ENCODE results near the gene MAGI2.

- TF ChIP-seq ZNF780A (CRISPR knock-in tag; IDR thresholded peaks at IDR 0.05) (no peak), MAX (IDR thresholded peaks at IDR 0.05) (no peak), SRF (IDR thresholded peaks at IDR 0.05; ENCODE audit: low read depth, low read length) (no peak), MXI1 (IDR thresholded peaks at IDR 0.05; ENCODE audit: borderline replicate concordance, low read depth, low read length) (no peak), ESRRA (CRISPR knock-in tag; IDR thresholded peaks at IDR 0.05; ENCODE audit: low read depth) (no peak), NFE2 (CRISPR knock-in tag; IDR thresholded peaks at IDR 0.05) (no peak), NR3C1 (CRISPR knock-in tag; IDR thresholded peaks at IDR 0.05) (no peak), SMAD3 (CRISPR knock-in tag; IDR thresholded peaks at IDR 0.05) (no peak), MXD4 (CRISPR knock-in tag; IDR thresholded peaks at IDR 0.05) (no peak), NBN (conservative IDR thresholded peaks at IDR 0.05) (no peak), HOXA7 (CRISPR knock-in tag; IDR thresholded peaks at IDR 0.05) (no peak)
- TF ChIP-seq, protein P1, sequence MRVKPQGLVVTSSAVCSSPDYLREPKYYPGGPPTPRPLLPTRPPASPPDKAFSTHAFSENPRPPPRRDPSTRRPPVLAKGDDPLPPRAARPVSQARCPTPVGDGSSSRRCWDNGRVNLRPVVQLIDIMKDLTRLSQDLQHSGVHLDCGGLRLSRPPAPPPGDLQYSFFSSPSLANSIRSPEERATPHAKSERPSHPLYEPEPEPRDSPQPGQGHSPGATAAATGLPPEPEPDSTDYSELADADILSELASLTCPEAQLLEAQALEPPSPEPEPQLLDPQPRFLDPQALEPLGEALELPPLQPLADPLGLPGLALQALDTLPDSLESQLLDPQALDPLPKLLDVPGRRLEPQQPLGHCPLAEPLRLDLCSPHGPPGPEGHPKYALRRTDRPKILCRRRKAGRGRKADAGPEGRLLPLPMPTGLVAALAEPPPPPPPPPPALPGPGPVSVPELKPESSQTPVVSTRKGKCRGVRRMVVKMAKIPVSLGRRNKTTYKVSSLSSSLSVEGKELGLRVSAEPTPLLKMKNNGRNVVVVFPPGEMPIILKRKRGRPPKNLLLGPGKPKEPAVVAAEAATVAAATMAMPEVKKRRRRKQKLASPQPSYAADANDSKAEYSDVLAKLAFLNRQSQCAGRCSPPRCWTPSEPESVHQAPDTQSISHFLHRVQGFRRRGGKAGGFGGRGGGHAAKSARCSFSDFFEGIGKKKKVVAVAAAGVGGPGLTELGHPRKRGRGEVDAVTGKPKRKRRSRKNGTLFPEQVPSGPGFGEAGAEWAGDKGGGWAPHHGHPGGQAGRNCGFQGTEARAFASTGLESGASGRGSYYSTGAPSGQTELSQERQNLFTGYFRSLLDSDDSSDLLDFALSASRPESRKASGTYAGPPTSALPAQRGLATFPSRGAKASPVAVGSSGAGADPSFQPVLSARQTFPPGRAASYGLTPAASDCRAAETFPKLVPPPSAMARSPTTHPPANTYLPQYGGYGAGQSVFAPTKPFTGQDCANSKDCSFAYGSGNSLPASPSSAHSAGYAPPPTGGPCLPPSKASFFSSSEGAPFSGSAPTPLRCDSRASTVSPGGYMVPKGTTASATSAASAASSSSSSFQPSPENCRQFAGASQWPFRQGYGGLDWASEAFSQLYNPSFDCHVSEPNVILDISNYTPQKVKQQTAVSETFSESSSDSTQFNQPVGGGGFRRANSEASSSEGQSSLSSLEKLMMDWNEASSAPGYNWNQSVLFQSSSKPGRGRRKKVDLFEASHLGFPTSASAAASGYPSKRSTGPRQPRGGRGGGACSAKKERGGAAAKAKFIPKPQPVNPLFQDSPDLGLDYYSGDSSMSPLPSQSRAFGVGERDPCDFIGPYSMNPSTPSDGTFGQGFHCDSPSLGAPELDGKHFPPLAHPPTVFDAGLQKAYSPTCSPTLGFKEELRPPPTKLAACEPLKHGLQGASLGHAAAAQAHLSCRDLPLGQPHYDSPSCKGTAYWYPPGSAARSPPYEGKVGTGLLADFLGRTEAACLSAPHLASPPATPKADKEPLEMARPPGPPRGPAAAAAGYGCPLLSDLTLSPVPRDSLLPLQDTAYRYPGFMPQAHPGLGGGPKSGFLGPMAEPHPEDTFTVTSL (CRISPR knock-in tag; IDR thresholded peaks at IDR 0.05; ENCODE audit: borderline replicate concordance) = no peak
- TF ChIP-seq, protein P2, sequence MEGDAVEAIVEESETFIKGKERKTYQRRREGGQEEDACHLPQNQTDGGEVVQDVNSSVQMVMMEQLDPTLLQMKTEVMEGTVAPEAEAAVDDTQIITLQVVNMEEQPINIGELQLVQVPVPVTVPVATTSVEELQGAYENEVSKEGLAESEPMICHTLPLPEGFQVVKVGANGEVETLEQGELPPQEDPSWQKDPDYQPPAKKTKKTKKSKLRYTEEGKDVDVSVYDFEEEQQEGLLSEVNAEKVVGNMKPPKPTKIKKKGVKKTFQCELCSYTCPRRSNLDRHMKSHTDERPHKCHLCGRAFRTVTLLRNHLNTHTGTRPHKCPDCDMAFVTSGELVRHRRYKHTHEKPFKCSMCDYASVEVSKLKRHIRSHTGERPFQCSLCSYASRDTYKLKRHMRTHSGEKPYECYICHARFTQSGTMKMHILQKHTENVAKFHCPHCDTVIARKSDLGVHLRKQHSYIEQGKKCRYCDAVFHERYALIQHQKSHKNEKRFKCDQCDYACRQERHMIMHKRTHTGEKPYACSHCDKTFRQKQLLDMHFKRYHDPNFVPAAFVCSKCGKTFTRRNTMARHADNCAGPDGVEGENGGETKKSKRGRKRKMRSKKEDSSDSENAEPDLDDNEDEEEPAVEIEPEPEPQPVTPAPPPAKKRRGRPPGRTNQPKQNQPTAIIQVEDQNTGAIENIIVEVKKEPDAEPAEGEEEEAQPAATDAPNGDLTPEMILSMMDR (CRISPR knock-in tag; IDR thresholded peaks at IDR 0.05) = no peak
- TF ChIP-seq, protein P3, sequence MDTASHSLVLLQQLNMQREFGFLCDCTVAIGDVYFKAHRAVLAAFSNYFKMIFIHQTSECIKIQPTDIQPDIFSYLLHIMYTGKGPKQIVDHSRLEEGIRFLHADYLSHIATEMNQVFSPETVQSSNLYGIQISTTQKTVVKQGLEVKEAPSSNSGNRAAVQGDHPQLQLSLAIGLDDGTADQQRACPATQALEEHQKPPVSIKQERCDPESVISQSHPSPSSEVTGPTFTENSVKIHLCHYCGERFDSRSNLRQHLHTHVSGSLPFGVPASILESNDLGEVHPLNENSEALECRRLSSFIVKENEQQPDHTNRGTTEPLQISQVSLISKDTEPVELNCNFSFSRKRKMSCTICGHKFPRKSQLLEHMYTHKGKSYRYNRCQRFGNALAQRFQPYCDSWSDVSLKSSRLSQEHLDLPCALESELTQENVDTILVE (CRISPR knock-in tag; IDR thresholded peaks at IDR 0.05) = no peak
Observed at GRCh38 chr7:79454361-79454960, 994 bp upstream of the MAGI2 start.
